Natural killer cell treated with Interleukin-12 subunit alpha and Interleukin-12 subunit beta and Interleukin-15 and Interleukin-18, amount 100 ng/mL, for 72 hours (primary cell): ENCODE results near the gene CNTN4. TPM values are rescaled to one million over a fixed set of nuclear protein-coding genes. Genes with fewer than 3 reads are reported as not detected.
"Not testable (repeated sequence)": the region's sequence is repeated elsewhere in the genome, so short reads cannot be mapped to it uniquely, and the experiment has no call there.

Experiments
- ATAC-seq, 2 donors: fragments of 150-1000 bp; cut with Tn5 transposase in 1 of 2; sonication (Bioruptor Pico), chemical (Tn5 transposase) in 1 of 2; 2 replicates each; pipeline ENCODE4 v1.10.0; 2021
- DNase-seq: peaks from one replicate; pipeline ENCODE4 v3.0.0; 2022; ENCODE audit warnings: low spot score
- H3K27ac Mint-ChIP-seq, 2 donors: 1 replicate in 1 of 2; 2 replicates in 1 of 2; pipeline ENCODE4 v1.8.0; 2022; ENCODE audit warnings: mixed read lengths in 2 of 2, mild to moderate bottlenecking in 1 of 2, moderate library complexity in 1 of 2
- H3K27me3 Mint-ChIP-seq, 2 donors: 1 replicate in 1 of 2; 2 replicates in 1 of 2; pipeline ENCODE4 v1.8.0; 2022; ENCODE audit warnings: mixed read lengths in 2 of 2
- H3K36me3 Mint-ChIP-seq: one replicate; pipeline ENCODE4 v1.8.0; 2022; ENCODE audit warnings: mixed read lengths
- H3K4me1 Mint-ChIP-seq, 2 donors: 1 replicate in 1 of 2; 2 replicates in 1 of 2; pipeline ENCODE4 v1.8.0; 2022; ENCODE audit warnings: low read depth in 2 of 2, mixed read lengths in 2 of 2, mild to moderate bottlenecking in 1 of 2
- H3K4me3 Mint-ChIP-seq: one replicate; pipeline ENCODE4 v1.8.0; 2022; ENCODE audit warnings: mixed read lengths
- H3K9me3 Mint-ChIP-seq: 2 replicates; pipeline ENCODE4 v1.8.0; 2022; ENCODE audit warnings: mixed read lengths
- total RNA-seq, 2 donors: library from RNA; stranded (reverse); gene quantifications; one replicate each; pipeline ENCODE4 v1.2.3, GENCODE V29; 2022

Gene CNTN4
- not detected for total RNA-seq

DNA sequence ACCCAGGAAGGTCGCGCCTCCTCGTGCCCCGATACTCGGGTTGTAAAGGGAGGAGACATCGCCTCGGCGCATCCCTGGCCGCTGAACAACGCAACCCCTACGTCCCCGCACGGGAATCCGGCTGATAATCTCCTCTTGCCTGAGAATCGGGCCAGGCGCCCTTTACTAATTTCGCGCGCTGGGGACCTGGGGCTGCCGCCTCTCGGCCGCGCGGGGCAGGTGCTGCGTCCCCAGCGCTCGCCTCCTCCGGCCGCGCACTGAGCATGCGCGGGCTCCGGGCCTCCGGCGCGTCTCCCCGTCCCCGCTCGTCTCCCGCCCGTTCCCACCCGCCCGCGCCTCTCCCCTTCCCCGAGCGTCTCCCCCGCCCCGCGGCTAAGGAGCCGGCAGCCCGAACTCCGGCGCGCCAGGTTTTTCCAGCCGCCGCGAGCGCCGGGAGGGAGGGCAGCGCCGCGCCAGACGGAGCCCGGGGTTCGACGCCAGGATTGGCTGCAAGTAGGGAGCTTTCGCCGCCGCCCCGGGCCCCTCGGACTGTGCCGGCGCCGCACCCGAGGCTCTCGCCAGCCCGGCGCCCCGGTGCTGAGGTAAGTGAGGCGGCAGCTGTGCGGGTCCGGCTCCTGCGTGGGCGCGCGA is at the start of gene CNTN4:
Gene CNTN4, plus strand, starts transcription at position 469 of the 630 bp plus-strand sequence.
- H3K36me3 Mint-ChIP-seq, result peaks cover 7% of the 10 kb centered on the region
- H3K9me3 Mint-ChIP-seq, result peaks cover 5% of the 10 kb centered on the region
- ATAC-seq (no peak), DNase-seq (no peak)
- no peaks in the 10 kb centered on the region for H3K4me1 Mint-ChIP-seq
- peaks cover 25 to 32% of the 10 kb centered on the region in 2 donors for H3K27me3 Mint-ChIP-seq
- H3K4me3 Mint-ChIP-seq, result no peak within 1 kb of the TSS
- H3K27ac Mint-ChIP-seq, result no peak within 1 kb of the TSS

DNA sequence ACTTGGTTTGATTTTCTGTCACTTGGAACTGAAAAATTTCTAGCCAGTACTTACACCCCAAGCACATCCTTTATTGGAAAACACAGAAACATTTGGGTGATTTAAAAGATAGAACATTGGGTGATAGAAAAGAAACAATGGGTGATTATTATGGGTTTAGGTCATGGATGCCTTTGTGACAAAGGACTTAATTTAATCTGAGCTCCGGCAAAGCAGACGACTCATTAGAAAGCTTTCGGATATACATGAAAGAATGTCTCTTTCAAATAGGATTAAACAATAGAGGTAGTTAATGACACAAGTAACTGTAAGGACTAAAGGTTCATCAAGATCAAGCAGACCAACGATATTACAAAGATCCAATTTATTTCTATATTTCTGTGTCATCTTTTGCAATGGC is 37.3 kb upstream of the CNTN4 start:
- Mint-ChIP-seq H3K27ac (no peak overlapping the region), H3K4me1 (no peaks in the 10 kb centered on the region), H3K36me3 (no peaks in the 10 kb centered on the region), H3K27me3 (no peaks in the 10 kb centered on the region), H3K4me3 (no peak overlapping the region), H3K9me3 (peaks cover 13% of the 10 kb centered on the region)
- DNase-seq (no peak), ATAC-seq (no peak)

DNA sequence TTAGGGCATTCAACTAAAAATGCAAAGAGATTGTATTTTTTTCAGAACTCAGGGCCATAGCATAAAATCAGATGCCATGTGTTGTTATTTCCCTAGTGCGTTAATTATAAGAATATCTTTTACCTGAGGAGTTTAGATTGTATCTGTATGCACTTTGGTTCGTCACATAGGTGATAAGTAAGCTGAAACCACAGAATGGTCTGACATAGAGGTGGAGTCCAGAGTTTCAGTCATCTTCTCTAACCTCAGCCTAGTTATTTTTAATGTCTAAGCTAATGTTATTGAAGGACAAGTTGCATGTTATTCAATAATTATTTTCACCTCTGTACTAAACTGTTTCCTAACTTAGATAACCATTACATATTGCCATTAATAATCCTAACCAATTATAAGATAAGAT is 27.1 kb upstream of the CNTN4 start:
- no peak for ATAC-seq
- DNase-seq, result no peak
- no peaks in the 10 kb centered on the region for H3K36me3 Mint-ChIP-seq
- H3K4me1 Mint-ChIP-seq, result no peaks in the 10 kb centered on the region
- no peaks in the 10 kb centered on the region for H3K27me3 Mint-ChIP-seq
- no peak overlapping the region for H3K27ac Mint-ChIP-seq
- H3K9me3 Mint-ChIP-seq, result peaks cover 8% of the 10 kb centered on the region
- H3K4me3 Mint-ChIP-seq, result no peak overlapping the region

DNA sequence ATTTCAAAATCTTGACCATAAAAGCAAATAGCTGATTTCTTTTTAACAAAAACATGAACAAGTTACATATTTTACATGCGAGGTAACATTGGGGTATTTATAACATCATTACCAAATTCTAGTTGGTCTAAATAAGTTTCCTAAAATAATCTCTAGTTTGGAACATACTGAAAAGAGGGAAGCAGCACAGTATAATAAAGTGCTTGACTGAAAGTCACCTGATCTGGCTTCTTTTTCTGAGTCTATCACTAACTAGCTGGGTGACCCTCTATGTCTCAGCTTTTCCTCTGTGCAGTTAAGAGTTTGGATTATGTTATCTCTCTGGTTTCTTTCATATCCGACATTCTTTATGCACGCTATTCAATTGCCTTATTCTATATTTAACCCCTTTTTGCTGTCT is 19.8 kb upstream of the CNTN4 start:
- Mint-ChIP-seq H3K36me3 (peaks cover 5% of the 10 kb centered on the region), H3K27ac (no peak overlapping the region), H3K9me3 (peaks cover 19% of the 10 kb centered on the region), H3K27me3 (no peaks in the 10 kb centered on the region), H3K4me3 (no peak overlapping the region), H3K4me1 (no peaks in the 10 kb centered on the region)
- ATAC-seq, result no peak
- no peak for DNase-seq

DNA sequence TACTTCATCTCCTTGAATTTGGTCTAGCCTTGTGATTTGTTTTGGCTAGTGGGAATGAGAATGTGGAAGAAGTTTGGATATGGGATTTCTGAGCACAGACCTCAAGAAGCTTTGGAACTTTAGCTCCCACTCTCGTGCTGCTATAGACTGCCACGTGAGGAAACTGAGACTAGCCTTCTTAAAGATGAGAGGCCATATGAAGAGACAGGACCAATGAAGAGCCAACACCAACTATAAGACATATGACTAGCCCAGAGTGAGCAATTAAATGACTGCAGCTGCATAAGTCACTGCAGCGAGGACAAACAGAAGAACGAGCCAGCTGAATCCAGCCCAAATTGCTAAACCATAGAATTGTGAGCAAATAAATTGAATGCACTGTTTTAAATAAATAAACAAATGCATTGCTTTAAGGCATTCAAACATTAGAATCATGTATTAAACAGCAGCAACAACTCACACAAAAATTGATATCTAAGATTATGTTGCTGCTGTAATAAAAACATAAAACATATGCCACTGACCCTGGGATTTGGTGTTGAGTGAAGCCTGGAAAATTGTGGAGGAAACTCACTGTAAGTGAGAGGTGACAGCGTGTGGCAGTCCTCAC is 15.7 kb upstream of the CNTN4 start:
- Mint-ChIP-seq H3K4me1 (no peaks in the 10 kb centered on the region), H3K27ac (no peak overlapping the region), H3K9me3 (peaks cover 16% of the 10 kb centered on the region), H3K36me3 (peaks cover 5% of the 10 kb centered on the region), H3K27me3 (no peaks in the 10 kb centered on the region), H3K4me3 (no peak overlapping the region)
- ATAC-seq, result no peak
- no peak for DNase-seq

DNA sequence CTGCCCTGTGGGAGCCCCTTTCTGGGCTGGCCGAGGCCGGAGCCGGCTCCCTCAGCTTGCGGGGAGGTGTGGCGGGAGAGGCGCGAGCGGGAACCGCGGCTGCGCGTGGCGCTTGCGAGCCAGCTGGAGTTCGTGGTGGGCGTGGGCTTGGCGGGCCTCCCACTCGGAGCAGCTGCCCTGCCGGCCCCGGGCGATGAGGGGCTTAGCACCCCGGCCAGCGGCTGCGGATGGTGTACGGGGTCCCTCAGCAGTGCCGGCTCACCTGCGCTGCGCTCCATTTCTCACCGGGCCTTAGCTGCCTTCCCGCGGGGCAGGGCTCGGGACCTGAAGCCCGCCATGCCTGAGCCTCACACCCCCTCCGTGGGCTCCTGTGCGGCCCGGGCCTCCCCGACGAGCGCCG is 15.1 kb upstream of the CNTN4 start:
- H3K4me3 Mint-ChIP-seq, ATAC-seq, H3K36me3 Mint-ChIP-seq, H3K27me3 Mint-ChIP-seq, DNase-seq, H3K27ac Mint-ChIP-seq, H3K4me1 Mint-ChIP-seq: not testable (repeated sequence)
- H3K9me3 Mint-ChIP-seq, result peaks cover 16% of the 10 kb centered on the region

DNA sequence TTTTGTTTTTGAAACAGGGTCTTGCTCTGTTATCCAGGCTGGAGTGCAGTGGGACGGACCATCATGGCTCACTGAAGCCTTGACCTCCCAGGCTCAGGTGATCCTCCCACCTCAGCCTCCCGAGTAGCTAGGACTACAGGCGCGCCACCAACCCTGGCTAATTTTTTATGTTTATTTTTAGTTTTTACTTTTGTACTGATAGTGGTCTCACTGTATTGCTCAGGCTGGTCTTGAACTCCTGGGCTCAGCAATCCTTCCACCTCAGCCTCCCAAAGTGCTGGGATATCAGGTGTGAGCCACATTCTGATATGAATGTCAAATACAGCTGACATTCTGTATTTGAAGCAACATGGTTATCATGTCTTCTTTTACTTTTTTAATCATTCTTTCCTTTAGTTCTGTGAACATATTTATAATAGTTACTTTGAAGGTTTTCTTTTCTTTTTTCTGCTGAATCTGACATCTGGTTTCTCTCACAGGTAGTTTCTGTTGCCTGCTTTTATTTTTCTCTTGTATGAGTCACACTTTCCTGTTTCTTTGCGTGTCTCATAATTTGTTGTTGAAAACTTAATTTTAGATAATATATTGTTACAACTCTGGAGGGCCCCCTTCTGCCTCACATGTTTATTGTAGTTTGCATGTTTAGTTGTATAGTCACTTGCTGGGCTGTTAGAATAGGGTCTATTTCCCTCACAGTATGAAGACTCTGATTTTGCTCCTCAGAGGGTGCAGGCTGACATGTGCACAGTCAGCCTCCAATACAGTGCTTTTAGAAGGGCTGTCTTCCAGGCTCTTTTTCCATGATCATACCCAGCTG is 8.4 kb upstream of the CNTN4 start:
- Mint-ChIP-seq H3K4me3 (no peak overlapping the region), H3K27me3 (no peaks in the 10 kb centered on the region), H3K4me1 (no peaks in the 10 kb centered on the region), H3K36me3 (no peaks in the 10 kb centered on the region), H3K9me3 (peaks cover 12% of the 10 kb centered on the region), H3K27ac (no peak overlapping the region)
- no peak for DNase-seq
- no peak for ATAC-seq

DNA sequence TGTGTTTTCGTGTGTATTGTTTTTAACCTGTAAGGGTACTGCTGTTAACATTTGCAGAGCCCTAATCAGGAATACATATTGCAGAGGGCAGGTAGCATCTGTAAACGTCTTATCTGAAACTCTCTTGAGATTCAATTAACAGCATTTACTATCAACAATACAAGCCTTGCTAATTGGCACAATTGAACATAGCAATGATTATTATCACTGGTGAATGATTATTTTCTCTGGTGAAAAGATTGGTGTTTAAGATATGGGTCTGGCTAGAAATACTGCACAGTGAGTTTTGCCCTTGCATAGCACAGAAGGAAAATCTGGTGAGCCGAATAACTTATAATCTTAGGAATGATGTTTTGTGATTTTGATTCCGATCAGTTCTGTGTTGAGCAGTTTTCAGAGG is 5.9 kb upstream of the CNTN4 start:
- H3K36me3 Mint-ChIP-seq, result no peaks in the 10 kb centered on the region
- peaks cover 4 to 13% of the 10 kb centered on the region in 2 donors for H3K27me3 Mint-ChIP-seq
- H3K4me3 Mint-ChIP-seq, result no peak overlapping the region
- no peaks in the 10 kb centered on the region for H3K4me1 Mint-ChIP-seq
- DNase-seq (no peak), ATAC-seq (no peak)
- no peak overlapping the region for H3K27ac Mint-ChIP-seq
- peaks cover 7% of the 10 kb centered on the region for H3K9me3 Mint-ChIP-seq

DNA sequence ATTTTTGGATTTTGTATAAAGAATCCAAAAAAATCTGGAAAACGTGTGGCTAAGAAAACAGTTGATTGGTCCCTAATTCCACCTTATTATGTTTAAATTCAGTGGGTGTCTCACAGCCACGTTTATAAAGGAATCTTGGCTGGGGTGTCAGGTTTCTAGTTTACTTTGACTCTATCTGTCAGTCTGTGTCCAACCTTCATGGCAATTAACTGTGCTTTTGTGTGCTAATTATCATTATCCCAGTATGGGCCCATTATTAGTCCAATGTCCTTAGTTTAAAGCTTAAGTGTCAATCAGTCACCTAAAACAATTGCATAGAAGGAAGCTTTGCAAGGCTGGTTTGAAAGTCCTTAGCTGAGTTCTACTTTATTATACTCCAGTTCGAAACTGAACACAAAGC is 3.7 kb upstream of the CNTN4 start:
- Mint-ChIP-seq H3K36me3 (peaks cover 3% of the 10 kb centered on the region), H3K4me1 (no peaks in the 10 kb centered on the region), H3K9me3 (peaks cover 7% of the 10 kb centered on the region), H3K27me3 (peaks cover 10 to 19% of the 10 kb centered on the region in 2 donors), H3K4me3 (no peak overlapping the region), H3K27ac (no peak overlapping the region)
- DNase-seq (no peak), ATAC-seq (no peak)

DNA sequence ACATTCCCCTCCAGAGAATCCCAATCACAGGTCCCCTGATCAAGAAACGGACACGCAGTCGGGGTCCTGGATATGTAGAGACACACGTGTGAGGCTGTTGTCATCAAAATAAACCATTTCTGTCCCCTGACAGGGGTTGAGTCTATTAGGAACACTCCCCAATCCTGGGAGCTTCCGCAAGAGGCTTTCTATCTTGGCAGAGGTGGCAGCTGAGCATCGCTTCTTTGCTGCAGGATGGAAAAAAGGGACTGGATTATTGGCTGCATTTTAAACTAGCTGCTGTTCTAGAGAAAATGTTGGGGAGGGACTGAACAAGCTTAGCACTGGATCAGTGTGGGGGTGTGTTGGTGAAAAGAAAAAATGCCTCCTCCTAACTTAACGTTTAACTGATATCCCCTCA is 2.5 kb upstream of the CNTN4 start:
- Mint-ChIP-seq H3K27me3 (peaks cover 20 to 31% of the 10 kb centered on the region in 2 donors), H3K4me3 (no peak overlapping the region), H3K36me3 (peaks cover 7% of the 10 kb centered on the region), H3K27ac (no peak overlapping the region), H3K4me1 (no peaks in the 10 kb centered on the region), H3K9me3 (peaks cover 4% of the 10 kb centered on the region)
- ATAC-seq, result no peak
- DNase-seq, result no peak

DNA sequence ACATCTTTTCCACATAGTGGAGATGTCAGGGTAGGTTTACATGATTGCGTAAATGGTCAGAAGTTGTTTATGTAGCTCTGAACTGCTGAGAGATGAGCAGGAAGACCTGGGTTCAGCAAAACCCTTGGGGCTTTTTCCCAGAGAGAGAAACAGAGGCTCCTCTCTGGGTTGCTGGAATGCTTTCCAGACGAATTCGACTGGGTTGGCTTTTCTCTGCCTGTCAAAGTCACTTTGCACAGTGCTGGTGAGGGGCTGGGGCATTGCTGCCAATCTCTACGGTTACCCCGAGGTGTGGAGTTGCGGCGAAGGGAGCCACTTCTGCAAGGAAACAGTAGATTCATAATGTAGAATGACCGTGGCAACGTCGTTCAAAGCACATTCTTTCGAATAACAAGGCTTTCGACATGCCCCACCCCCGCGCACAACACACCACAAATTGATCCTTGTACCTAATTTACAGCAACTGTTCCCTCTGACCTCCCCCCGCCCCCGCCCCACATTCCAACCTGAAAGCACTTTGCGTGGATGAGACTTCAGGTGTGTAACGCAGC is 950 bp upstream of the CNTN4 start:
- Mint-ChIP-seq H3K36me3 (peaks cover 7% of the 10 kb centered on the region), H3K27ac (no peak overlapping the region), H3K27me3 (peaks cover 25 to 32% of the 10 kb centered on the region in 2 donors), H3K4me1 (no peaks in the 10 kb centered on the region), H3K9me3 (peaks cover 6% of the 10 kb centered on the region), H3K4me3 (no peak overlapping the region)
- ATAC-seq (no peak), DNase-seq (no peak)

DNA sequence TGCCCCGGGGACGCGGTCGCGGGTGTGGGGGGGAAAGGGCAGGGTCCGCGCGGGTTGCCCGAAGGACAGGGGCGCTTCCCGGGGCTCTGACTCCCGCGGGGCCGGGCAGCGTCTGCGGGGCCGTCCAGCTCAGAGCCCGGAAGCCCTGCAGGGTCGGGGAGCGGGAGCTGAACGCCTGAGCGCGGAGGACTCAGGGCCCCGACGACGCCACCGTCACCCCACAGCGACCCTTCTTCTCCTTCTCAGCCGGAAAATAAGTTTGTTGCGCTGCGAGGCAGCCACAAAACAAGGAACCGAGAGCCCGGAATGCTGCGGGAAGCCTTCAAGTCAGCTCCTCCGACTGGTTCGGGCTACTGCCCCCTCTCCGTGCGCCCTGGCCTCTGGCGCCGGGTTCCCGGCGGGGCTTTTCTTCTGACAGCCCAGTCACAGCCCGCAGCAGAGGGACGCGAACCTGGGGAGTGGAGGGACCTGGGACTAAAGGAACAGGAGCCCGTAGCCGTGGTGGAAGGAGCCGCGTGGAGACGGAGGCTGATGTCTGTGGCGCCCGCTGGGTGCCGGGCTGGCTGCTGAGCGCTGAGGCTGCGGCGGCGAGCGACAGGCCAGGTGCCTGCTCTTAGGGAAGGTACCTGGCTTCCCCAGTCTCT is 484 bp downstream of the CNTN4 start:
- ATAC-seq, result no peak
- Mint-ChIP-seq H3K4me1 (no peaks in the 10 kb centered on the region), H3K4me3 (no peak overlapping the region), H3K27me3 (peaks cover 25 to 32% of the 10 kb centered on the region in 2 donors), H3K9me3 (peaks cover 7% of the 10 kb centered on the region), H3K36me3 (peaks cover 7% of the 10 kb centered on the region), H3K27ac (no peak overlapping the region)
- DNase-seq, result no peak

DNA sequence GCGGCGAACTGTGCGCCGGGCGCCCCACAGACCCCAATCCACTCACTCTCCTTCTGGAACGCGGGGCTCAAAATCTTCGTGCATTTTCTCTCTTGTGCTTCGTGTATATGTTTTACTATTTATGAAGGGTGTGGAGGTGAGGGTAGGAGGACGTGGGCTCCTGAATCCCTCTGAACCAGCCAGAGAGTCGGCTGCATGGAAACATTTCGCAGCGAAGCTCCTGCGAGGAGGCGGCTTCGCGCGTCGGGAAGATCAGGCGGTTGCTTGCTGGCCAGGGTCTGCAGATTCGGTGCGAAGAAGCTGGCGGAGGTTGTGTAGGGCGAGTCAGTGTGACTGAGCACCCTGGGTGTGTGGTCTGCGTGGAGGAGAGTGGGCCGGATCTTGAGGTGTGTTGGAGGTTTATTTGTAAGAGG is 1.1 kb downstream of the CNTN4 start:
- H3K4me3 Mint-ChIP-seq, result no peak overlapping the region
- H3K36me3 Mint-ChIP-seq, result peaks cover 7% of the 10 kb centered on the region
- H3K27me3 Mint-ChIP-seq, result peaks cover 25 to 32% of the 10 kb centered on the region in 2 donors
- no peak overlapping the region for H3K27ac Mint-ChIP-seq
- no peak for ATAC-seq
- DNase-seq, result no peak
- H3K4me1 Mint-ChIP-seq, result no peaks in the 10 kb centered on the region
- H3K9me3 Mint-ChIP-seq, result peaks cover 10% of the 10 kb centered on the region
